OCI-LY7 (cell line): ENCODE results near the gene CDH12.

Experiments used
- EZH2phosphoT487 ChIP-seq: fragments of 200-600 bp; sonication (generic); IDR thresholded peaks from 2 replicates; pipeline ENCODE4 v1.6.1; 2018; ENCODE audit warnings: low read depth, borderline replicate concordance, mild to moderate bottlenecking, mixed run types, antibody characterized with exemption, low read length, moderate library complexity, mixed read lengths
- TF ChIP-seq, protein P1 (sequence below): fragments of 200-600 bp; sonication (generic); conservative IDR thresholded peaks from 2 replicates; pipeline ENCODE4 v1.5.1; 2014; ENCODE audit warnings: mild to moderate bottlenecking, antibody characterized with exemption, low read length, moderate library complexity, mixed read lengths

- TF ChIP-seq, protein P1, sequence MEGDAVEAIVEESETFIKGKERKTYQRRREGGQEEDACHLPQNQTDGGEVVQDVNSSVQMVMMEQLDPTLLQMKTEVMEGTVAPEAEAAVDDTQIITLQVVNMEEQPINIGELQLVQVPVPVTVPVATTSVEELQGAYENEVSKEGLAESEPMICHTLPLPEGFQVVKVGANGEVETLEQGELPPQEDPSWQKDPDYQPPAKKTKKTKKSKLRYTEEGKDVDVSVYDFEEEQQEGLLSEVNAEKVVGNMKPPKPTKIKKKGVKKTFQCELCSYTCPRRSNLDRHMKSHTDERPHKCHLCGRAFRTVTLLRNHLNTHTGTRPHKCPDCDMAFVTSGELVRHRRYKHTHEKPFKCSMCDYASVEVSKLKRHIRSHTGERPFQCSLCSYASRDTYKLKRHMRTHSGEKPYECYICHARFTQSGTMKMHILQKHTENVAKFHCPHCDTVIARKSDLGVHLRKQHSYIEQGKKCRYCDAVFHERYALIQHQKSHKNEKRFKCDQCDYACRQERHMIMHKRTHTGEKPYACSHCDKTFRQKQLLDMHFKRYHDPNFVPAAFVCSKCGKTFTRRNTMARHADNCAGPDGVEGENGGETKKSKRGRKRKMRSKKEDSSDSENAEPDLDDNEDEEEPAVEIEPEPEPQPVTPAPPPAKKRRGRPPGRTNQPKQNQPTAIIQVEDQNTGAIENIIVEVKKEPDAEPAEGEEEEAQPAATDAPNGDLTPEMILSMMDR: no peak
- no peak for TF ChIP-seq EZH2phosphoT487
These were observed 1151.8 kb downstream of the CDH12 start for GRCh38 chr5:21701317-21701716.
